Body of pancreas (tissue), 4 donors: ENCODE results near the gene XNDC1N.
"Not testable (repeated sequence)": the region's sequence is repeated elsewhere in the genome, so short reads cannot be mapped to it uniquely, and the experiment has no call there.

Source experiments
- CTCF ChIP-seq, 7 experiments: fragments of 450-650 bp in 4 of 7; fragments of 200-600 bp in 3 of 7; sonication (generic) in 3 of 7; IDR thresholded peaks; one replicate each; pipeline ENCODE4 v1.5.1; 2016 to 2019; ENCODE audit warnings: antibody characterized with exemption in 7 of 7
- POLR2A ChIP-seq, 3 donors: fragments of 450-650 bp; IDR thresholded peaks; one replicate each; pipeline ENCODE4 v1.6.1; 2016; ENCODE audit warnings: antibody characterized with exemption in 3 of 3, mild to moderate bottlenecking in 2 of 3

GRCh38 chr11:71910775-71911174 is 17.6 kb downstream of the XNDC1N start:
- TF ChIP-seq CTCF, POLR2A (IDR thresholded peaks at IDR 0.05): not testable (repeated sequence)
